ENCODE data around the gene STIM2.
"Not testable (repeated sequence)": the region's sequence is repeated elsewhere in the genome, so short reads cannot be mapped to it uniquely, and the experiment has no call there.

The STIM2 gene

DNA sequence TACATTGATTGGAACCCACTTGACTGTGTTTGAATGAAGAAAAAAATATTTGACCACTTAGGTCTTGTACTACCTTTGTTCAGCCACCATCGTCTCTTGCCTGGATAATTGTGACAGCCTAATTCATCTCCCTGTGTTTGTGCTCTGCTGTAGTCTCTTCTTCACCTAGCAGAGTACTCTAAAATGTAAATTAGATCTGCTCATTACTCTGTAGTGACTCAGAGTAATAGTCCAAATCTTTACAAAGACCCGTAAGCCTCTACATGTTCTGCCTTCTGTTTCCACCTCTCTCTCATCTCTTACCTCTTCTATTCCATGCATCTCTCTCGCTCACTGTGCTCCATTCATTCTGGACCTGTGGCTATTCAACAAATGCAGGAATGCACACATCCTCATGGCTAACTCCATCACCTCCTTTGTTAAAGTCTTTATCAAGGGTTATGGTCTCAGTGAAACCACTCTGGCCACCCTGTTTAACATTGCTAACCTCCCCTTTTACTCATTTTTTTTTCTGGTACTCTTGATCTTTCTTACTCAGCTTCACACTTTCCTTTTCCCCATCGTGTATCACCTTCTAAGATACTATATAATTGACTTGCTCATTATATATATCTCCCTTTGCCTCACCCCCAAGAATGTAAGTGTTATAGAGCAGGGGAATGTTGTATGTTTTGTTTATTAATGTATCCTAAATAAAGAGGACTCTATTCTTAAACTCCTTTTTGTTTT, 98.4 kb downstream of the STIM2 start:
- no peak for DNase-seq

DNA sequence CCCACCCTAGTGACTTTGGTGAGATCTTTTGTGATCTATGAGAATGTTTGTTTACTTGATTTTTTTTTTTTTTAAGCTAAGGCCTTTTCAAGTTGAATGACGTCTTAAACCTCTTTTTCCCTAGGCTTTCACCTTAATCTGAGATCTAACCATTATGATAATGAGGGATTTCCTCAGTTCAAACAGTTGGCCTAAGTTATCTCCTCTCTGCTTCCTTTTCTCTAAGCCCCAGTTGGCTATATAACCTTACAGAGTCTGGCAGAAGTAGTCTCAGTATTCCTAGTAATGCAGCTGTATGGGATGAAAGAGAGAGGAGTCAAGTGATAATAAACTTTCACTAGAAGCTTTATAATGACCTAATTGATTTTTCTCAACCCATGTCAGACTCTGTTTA, 99.0 kb downstream of the STIM2 start:
- no peak for DNase-seq

DNA sequence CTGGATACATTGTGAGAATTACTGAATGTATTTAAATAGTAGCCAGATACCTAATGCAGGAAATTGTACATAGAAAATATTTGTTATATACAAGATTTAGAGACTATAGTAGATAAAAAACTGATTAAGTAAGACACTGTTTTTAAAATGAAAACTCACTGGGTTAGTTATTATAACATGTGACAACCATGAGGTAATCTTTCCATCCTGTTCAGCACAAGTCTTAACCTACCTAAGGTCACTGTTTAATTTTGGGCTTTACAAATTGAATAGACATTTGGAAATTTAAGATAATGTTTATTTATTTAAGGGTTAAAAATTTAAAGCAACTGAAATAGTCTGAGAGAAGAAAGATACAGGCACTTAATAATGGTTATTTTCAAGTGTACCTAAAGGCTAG, 102.1 kb downstream of the STIM2 start:
- no peak for DNase-seq

DNA sequence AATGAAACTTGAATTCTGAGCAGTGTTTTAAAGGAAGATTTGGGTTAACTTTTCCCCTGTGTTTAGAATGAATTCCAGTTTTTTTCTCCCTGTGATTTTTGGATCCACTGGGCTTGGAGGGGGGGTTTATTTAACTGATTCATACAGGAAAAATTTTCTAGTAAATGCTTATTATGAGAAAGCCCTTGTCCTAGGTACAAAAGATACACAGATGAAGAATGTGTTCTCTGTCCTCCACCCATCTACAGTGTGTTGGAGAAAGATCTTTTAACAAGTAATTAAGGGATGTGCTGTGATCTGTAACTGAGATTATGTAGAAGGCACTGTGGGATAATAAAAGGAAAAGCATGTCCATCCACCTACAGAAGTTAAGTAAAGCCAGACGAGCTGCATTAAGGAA, 103.9 kb downstream of the STIM2 start:
- no peak for DNase-seq

DNA sequence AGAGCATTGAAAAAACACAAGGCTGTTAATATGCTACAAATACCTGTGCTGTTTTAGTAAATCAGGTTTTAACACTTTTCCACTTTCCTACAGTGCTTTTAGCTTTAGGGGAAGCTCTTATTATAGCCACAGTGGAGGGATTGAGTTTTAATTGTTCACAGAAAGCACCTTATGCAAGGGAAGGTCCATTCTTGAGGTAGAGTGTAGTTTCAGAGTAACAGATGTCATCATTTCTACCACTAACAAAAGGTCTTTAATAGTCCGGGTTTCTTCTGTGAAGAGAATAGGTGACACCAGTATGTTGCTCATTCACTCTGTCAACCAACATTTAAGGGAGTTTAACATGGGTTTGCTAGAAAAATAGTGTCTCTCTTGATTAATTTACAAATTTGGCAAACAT, 104.4 kb downstream of the STIM2 start:
- DNase-seq, result no peak

DNA sequence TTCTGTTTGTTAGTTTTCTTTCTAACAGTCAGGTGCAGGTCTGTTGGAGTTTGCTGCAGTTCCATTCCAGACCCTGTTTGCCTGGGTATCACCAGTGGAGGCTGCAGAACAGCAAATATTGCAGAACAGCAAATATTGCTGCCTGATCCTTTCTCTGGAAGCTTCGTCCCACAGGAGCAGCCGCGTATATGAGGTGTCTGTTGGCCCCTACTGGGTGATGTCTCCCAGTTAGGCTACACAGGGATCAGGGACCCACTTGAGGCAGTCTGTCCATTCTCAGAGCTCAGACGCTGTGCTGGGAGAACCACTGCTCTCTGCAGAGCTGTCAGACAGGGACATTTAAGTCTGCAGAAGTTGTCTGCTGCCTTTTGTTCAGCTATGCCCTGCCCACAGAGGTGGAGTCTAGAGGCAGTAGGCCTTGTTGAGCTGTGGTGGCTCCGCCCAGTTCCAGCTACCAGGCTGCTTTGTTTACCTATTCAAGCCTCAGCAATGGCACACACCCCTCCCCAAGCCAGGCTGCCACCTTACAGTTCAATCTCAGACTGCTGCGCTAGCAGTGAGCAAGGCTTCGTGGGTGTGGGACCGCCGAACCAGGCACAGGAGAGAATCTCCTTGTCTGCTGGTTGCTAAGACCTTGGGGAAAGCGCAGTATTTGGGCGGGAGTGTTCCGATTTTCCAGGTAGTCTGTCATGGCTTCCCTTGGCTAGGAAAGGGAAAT, 115.0 kb downstream of the STIM2 start:
- not testable (repeated sequence) for DNase-seq

DNA sequence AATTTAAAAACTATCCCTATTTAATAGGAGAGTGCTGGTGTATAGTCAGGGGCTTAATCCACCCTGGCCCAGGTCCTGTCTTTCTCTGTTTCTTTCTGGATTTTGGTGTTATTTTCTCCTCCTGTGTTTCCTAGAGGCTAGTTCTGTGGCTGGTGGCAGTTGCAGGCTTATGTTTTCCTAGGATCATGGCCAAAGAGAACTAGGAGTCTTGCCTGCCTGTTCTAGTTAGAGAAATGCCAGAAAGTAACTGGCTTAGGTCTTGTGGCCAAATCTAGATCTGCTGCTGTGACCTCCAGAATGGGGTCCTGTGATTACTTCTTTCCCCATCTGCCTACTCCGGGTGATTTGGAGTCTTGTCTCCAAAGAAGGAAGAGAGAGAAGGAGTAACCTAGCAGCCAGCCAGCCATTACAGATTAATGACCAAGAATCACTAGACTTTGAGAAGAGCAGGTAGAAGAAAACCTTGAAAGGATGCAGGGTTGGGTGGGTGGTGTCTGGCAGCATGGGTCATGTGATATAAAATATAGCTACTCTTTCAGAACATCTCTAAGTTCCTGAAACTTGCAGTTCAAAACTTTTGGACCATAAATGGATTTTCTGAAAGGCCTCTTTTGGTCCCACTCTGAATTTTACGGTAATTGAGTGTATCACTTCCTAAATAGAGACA, 117.9 kb downstream of the STIM2 start:
- no peak for DNase-seq

DNA sequence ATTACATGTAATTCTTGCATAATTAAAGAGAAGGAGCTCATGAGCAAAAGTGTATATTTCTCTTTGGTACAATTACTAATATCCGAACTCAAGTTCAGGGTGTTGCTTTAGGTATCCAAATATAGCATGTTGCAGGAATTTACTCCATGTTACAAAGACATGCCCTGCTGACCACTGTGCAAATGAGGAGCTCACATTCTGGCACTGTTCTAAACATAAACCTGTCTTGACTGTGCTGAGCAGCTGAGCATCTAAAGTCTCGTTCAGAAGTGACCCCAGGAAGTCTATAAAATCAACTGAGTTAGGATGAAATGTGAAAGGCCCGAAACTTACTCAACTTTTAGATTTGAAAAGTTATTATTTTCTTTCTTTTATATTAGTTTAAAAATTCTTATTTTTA, 124.3 kb downstream of the STIM2 start:
- DNase-seq, result no peak

DNA sequence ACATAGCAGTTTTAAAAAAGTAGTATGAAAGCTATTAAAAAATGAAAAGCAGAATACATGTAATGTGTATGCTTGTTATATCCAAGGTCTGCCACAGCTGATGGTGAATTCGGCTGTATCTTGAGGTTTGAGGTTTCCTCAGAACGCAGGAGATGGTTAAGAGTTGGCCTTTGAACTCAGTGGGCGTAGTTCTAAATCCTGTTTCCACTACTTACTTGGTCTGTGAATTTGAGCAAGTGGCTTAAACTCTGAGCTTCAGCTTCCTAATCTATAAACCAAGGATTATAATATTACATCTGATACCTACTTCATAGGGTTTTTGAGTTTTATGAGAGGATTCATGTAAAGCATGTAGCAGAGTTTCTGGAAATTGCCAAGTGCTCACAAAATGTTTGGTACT, 125.2 kb downstream of the STIM2 start:
- DNase-seq, result no peak

DNA sequence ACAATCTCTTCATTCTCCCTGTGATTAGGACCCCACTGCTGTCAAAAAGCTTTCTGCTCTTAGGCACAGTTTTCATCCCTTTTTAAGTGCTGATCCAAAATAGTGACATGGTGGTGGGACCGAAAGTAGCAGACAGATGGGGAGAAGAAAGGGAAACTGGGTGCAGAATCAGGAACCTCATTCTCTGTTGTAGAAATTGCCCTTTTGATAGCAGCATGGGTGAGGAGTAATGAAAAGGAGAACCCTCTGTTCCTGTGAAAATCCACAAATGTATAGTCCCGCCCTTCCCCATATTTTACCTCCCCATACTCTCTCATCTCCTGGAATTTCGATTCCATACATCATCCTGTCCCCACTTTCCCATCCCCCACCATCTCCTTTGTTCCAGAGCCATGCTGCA, 126.5 kb downstream of the STIM2 start:
- no peak for DNase-seq

DNA sequence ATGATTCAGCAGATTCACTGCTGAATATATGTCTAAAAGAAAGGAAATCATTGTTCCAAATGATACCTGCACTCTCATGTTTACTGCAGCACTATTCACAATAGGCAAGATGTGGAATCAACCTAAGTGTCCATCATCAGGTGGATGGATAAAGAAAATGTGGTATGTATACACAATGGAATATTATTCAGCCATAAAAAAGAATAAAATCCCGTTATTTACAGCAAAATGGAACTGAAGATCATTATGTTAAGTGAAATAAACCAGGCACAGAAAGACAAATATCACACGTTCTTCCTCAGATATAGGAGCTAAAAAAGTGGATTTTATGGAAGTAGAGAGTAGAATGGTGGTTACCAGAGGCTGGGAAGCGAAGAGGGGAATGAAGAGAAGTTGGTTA, 130.4 kb downstream of the STIM2 start:
- DNase-seq, result no peak

DNA sequence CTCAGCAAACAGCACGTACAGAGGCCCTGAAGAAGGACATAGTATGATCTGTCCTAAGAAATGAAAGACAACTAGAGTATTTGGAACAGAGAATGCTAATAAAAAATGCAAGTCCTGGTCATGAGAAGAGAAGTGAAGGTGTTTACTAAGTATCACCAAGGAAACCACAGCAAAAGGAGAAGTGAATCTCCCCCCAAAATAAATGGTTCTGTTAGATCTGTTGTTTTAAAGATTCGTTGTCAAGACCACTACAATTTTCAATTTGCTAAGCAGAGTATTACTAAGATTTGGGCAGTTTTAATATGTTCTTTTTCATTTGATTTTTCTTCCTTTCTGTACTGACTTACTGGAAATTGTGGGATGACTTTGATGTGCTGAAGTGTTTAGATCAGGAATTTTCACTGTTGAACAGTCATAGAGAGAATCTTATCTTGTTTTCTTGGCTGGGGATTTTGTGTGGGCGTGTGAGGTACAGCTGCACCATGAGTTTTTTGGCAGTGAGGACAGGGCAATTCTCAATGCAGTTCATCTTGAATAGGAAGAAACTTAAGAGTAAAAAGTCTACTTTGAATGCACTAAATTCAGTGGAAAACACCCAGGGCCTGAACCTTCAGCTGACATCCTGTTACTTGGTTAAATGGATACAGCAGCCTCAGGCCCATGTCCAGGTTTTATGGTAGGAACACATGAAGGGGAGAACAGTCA, 132.2 kb downstream of the STIM2 start:
- no peak for DNase-seq

DNA sequence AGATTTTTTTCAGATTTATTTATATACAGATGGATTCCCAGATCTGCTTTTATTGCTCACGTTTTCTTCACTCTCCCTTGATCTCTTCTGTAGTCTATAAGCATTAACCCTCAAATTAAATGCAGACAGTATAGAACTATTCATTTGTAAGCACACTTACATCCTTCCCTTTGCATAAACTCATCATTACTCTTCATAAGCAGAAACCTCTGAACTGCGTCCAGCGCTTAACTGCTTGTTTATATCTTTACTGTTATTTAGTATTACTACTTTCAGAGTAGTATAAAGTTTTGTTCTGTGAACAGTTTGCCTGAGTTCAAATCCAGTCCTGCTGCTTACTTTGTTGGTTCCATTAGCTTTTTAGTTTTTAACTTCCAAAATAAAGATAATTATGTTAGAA, 132.9 kb downstream of the STIM2 start:
- DNase-seq, result no peak

DNA sequence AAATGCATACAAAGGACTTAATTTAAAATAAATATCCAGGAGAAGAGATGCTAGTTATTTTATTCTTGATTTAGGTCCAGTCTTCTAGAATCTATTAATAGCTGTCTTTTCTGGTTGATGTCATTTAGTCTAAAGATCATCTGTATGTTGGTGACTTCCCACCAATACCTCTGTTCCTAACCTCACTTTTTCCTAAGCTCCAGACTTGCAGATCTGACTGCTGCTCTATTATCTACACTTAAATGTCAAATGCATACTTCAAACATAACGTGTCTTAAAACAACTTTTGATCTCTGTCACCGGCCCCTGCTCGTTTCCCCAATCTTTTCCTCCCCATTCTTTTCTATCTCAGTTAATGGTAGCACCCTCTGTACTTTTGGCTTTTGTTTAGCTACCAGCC, 133.3 kb downstream of the STIM2 start:
- DNase-seq, result no peak

DNA sequence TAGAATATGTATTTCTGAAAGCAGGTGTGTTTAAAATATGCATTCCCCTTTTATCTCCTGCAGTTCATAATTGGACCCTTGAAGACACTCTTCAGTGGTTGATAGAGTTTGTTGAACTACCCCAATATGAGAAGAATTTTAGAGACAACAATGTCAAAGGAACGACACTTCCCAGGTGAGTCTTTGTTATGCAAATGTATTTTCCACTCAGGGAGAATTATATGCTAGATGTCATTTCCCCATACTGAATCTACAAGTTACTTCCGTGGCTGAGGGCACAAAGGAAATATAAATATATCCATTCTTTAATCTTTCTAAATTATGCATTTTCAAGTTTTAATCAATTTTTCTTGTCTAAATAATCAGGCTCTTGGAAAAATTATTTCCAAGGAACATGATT, 134.7 kb downstream of the STIM2 start:
- DNase-seq, result no peak

DNA sequence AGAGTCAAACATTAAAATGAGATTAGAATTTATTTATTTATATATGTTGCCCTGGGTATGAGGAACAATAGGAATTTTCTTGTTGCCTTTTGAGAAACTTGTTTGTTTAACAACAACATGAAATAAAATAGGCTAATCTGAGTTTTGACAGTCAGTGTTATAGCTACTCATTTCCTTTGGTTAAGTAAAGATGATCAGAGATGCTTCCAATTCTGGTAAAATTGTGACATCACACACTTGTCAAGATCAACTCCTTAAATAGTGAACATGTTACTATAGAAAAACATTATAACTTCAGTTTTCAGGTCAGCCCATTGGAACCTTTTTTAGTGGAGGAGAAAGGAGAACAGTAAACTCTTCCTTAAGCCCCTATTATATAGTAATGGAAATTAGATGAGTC, 136.1 kb downstream of the STIM2 start:
- DNase-seq, result no peak

DNA sequence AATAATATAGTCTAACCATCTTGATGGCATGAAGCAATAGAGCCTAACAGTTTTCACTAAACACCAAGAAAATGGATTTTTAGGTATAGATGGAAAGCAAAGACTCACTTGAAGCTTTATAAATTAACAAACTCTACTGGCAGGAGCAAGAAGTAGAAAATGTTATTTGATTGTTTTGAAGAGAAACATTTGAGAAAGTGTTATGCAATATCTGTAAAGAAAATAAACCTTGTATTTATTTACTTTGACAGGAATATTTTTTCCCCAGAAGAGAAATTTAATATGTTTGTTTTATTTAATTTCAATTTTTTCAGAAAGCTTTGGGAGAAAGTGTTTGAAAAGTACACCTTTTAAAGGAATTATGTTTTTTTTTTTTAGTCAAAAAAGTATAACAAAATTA, 139.0 kb downstream of the STIM2 start:
- DNase-seq, result no peak

DNA sequence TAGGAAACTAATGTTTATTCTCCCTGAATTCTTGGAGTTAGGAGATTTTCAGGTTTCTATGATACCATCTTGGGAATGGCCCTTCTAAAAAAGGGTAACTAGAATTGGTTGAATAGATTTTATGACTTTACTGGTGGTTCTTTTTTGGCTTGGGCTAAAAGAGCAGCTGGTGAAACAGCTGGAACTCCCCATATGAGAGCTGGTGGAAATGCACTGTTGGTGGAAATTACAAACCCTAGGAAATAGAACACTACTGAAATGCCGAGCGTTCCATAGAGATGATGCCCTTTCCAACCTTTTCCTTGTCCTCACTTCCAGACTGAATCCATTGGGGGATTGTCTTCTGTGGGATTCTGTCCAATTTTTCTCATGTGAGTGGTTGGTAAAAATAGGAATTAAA, 139.5 kb downstream of the STIM2 start:
- no peak for DNase-seq

DNA sequence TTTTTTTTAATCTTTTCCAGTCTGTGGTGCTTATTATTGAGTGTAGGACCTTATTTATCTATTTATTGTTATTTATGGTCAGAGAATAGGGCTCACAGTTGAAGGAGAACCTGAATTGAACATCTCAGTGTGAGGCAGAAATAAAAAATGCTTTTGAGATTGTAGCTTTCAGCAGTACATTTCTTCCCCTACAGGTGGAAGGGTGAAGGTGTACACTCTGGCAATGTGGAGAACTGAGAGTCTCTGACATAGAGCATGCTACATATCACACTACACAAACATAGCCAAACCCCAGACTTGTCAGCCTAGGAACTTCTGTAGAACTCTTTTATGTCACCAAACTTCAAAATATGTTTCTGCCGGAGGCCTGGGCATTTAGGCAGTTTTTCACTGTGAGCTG, 140.2 kb downstream of the STIM2 start:
- DNase-seq, result no peak

DNA sequence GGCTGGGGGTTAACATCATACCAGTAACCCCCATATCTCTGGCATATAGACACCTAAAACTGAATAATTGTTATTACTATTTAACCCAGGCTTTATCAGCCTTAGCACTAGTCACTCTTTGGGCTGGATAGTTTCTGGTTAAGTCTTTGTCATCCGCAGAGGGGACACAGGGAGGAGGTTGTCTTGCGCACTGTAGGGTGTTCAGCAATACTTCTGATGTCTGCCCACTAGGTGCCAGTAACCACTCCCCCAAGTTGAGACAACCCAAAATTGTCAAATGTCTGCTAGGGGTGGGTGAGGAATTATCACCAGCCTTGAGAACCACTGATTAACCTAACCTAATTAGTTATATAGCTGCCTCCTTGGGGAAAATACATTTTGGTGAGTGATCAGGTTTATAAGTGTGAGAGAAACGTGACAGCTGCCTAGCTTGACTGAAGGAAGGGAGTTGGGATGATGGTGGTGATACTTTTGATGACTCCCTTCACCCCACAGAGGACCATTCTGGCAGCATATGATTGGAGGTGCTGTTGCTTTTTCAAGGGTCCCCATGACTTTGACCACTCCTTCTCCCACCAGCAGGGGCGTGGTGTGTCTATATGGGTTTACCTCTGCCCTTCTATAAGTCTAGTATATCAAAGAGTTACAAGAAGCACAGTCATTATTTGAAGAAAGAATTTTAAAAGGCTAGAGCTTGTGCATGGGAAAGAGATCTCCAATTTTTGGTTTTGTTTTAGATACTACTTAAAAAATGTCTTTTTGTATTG, 140.9 kb downstream of the STIM2 start:
- no peak for DNase-seq

DNA sequence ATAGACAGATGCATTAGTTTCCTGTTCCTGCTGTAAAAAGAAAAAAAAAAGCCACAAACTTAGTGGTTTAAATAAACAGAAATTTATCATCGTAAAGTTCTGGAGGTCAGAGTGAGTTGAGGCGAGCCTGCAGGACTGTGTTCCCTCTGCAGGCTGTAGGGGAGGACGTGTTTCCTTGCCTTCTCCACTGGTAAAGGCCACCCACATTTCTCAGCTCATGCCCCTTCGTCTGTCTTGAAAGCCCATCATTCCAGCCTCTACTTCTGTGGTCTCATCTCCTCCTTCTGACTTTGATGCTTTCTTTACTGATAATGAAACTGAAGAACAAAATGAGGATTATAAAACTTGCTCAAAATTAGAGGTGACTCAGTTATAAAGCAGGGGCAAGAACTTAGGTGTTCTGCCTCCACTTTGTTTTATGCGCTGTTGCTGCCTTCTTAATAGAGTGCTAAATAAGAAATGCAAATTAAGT, 143.0 kb downstream of the STIM2 start:
- DNase-seq, result no peak

DNA sequence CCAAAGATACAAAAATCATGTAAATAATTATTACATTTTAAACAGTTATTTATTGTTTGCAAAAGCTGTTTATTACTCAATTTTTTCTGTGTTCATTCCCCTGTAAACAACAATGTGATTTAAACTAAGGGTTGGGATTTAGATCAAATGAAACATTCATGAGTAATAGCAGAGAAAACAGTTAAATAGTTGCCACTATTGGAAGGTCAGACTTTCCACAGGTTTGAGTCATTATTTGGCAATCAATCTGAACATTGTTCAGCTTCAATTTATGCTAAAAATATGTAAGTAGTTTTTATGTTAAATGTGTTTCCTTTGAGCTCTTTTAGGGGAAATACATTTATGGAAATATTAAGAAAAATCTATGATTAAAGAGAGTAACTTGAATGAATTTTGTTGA, 144.9 kb downstream of the STIM2 start:
- DNase-seq, result no peak
